Endothelial cell of umbilical vein (primary cell): Measurements from ENCODE around the gene CBX6. TPM values are rescaled to one million over a fixed set of nuclear protein-coding genes. Genes with fewer than 3 reads are reported as not detected.

ENCODE experiments used
- BruUV-seq: library from RNA; stranded (reverse); fragments of 400-500 nt; replicated peaks from 2 replicates; lab custom pipeline; 2021; lab: Mats Ljungman, UMichigan
- CTCF ChIA-PET: fragments of 300-600, 350-600 bp; sonication (Branson Sonifier 250); formaldehyde crosslinking; loops from one replicate; lab custom pipeline; 2021; ENCODE audit warnings: antibody characterized with exemption, inconsistent platforms; lab: Charles Lee
- POLR2A ChIA-PET: fragments of 300-600, 350-600 bp; sonication (Branson Sonifier 250); formaldehyde crosslinking; loops from one replicate; lab custom pipeline; 2021; ENCODE audit warnings: antibody characterized with exemption, inconsistent platforms; lab: Charles Lee
- DNase-seq: peaks from one replicate; pipeline ENCODE4 v3.0.0-alpha.2; 2011; ENCODE audit warnings: low read depth, low spot score
- FAIRE-seq: peaks from 2 replicates; lab custom pipeline; 2011; peaks lifted over from hg19 to GRCh38; lab: Jason Lieb, UNC
- H2AFZ ChIP-seq: 2 replicates; pipeline ENCODE4 v1.6.0; 2012; ENCODE audit warnings: low read depth, low read length, control low read depth, inconsistent platforms
- H3K27ac ChIP-seq: 2 replicates; pipeline ENCODE4 v1.5.1; 2011; ENCODE audit warnings: low read depth, mild to moderate bottlenecking, control low read depth, low read length, moderate library complexity; ENCODE audit not compliant: insufficient read depth
- H3K27me3 ChIP-seq, 2 experiments: 2 replicates each; pipeline versions ENCODE4 v1.6.0 to v1.6.1; 2011; ENCODE audit warnings: low read length in 2 of 2, mixed read lengths in 1 of 2; ENCODE audit not compliant: control insufficient read depth in 2 of 2, insufficient read depth in 2 of 2
- H3K36me3 ChIP-seq, 2 experiments: 2 replicates in 1 of 2; 3 replicates in 1 of 2; pipeline ENCODE4 v1.5.1; 2011; ENCODE audit warnings: low read length in 2 of 2, mild to moderate bottlenecking in 1 of 2, moderate library complexity in 1 of 2; ENCODE audit not compliant: control insufficient read depth in 2 of 2, insufficient read depth in 2 of 2; ENCODE audit errors: extremely low read depth in 1 of 2
- H3K4me1 ChIP-seq: 3 replicates; pipeline ENCODE4 v1.5.1; 2011; ENCODE audit warnings: mild to moderate bottlenecking, low read length; ENCODE audit not compliant: control insufficient read depth, insufficient read depth; ENCODE audit errors: extremely low read depth
- H3K4me2 ChIP-seq: 2 replicates; pipeline ENCODE4 v1.6.1; 2011; ENCODE audit warnings: low read length, control low read depth, mixed read lengths; ENCODE audit not compliant: insufficient read depth
- H3K4me3 ChIP-seq, 3 experiments: fragments of 200-600 bp in 1 of 3; sonication (generic), shearing (Covaris generic) in 1 of 3; replicated peaks in 1 of 3; 2 replicates each; pipeline ENCODE4 v1.5.1; 2011 to 2016; ENCODE audit warnings: control low read depth in 3 of 3, low read length in 3 of 3, mild to moderate bottlenecking in 2 of 3, inconsistent platforms in 1 of 3, low read depth in 1 of 3, moderate library complexity in 1 of 3; ENCODE audit not compliant: insufficient read depth in 1 of 3
- H3K79me2 ChIP-seq: 2 replicates; pipeline ENCODE4 v1.6.0; 2012; ENCODE audit warnings: low read length, inconsistent platforms; ENCODE audit not compliant: control insufficient read depth, insufficient read depth
- H3K9ac ChIP-seq: replicated peaks from 2 replicates; pipeline ENCODE3; 2011; ENCODE audit warnings: low read length, control low read depth; ENCODE audit not compliant: insufficient read depth; ENCODE audit errors: extremely low read depth
- H3K9me1 ChIP-seq: replicated peaks from 3 replicates; pipeline ENCODE4 v1.6.0; 2011; ENCODE audit warnings: mild to moderate bottlenecking, low read length; ENCODE audit not compliant: control insufficient read depth, insufficient read depth; ENCODE audit errors: extremely low read depth
- H3K9me3 ChIP-seq: replicated peaks from 2 replicates; pipeline ENCODE4 v1.5.1; 2012; ENCODE audit warnings: low read length, inconsistent platforms; ENCODE audit not compliant: control insufficient read depth, insufficient read depth
- H4K20me1 ChIP-seq: replicated peaks from 2 replicates; pipeline ENCODE3; 2011; ENCODE audit warnings: mild to moderate bottlenecking, low read length; ENCODE audit not compliant: control insufficient read depth, insufficient read depth; ENCODE audit errors: extremely low read depth
- CTCF ChIP-seq, 2 donors: IDR thresholded peaks; 1 replicate in 1 of 2; 2 replicates in 1 of 2; pipeline ENCODE4 v1.5.1; 2011; ENCODE audit warnings: low read length in 2 of 2, mild to moderate bottlenecking in 2 of 2, moderate library complexity in 2 of 2, control low read depth in 1 of 2, inconsistent platforms in 1 of 2, low read depth in 1 of 2; ENCODE audit not compliant: insufficient read depth in 1 of 2; ENCODE audit errors: extremely low read depth in 1 of 2
- EZH2 ChIP-seq: IDR thresholded peaks from 2 replicates; pipeline ENCODE4 v1.6.1; 2012; ENCODE audit warnings: borderline replicate concordance, low read depth, mild to moderate bottlenecking, moderate library complexity, low read length, inconsistent platforms; ENCODE audit not compliant: severe bottlenecking
- FOS ChIP-seq: IDR thresholded peaks from 2 replicates; pipeline ENCODE4 v1.6.1; 2011; ENCODE audit warnings: mild to moderate bottlenecking, low read length, moderate library complexity, borderline replicate concordance; ENCODE audit not compliant: insufficient read depth
- GATA2 ChIP-seq: IDR thresholded peaks from 2 replicates; pipeline ENCODE4 v1.7.0; 2011; ENCODE audit warnings: low read depth, mild to moderate bottlenecking, moderate library complexity, mixed read lengths, low read length; ENCODE audit not compliant: insufficient read length, insufficient read depth
- JUN ChIP-seq: IDR thresholded peaks from 2 replicates; pipeline ENCODE4 v1.6.1; 2011; ENCODE audit warnings: borderline replicate concordance, low read depth; ENCODE audit not compliant: insufficient read length, insufficient read depth
- MAX ChIP-seq: IDR thresholded peaks from 2 replicates; pipeline ENCODE4 v1.6.1; 2011; ENCODE audit not compliant: insufficient read depth, insufficient read length
- MYC ChIP-seq: IDR thresholded peaks from one replicate; pipeline ENCODE4 v1.6.1; 2011; ENCODE audit warnings: mild to moderate bottlenecking, low read depth, low read length
- POLR2A ChIP-seq: IDR thresholded peaks from 2 replicates; pipeline ENCODE4 v1.6.1; 2012; ENCODE audit warnings: low read depth, mild to moderate bottlenecking, control low read depth, low read length
- POLR2AphosphoS5 ChIP-seq: IDR thresholded peaks from 2 replicates; pipeline ENCODE4 v1.6.1; 2012; ENCODE audit warnings: low read depth, mild to moderate bottlenecking, control low read depth, low read length, moderate library complexity; ENCODE audit not compliant: insufficient read depth
- dilution Hi-C: fragments of 300-500 bp; cut with MboI; formaldehyde crosslinking; loops from one replicate; pipeline ENCODE4 v1.15.0; 2019; ENCODE audit warnings: low sequenced_read_pairs; ENCODE audit not compliant: extremely low pct_ligation_motif_present
- intact Hi-C: fragments of 100-400 bp; cut with micrococcal nuclease; formaldehyde crosslinking; loops from one replicate; pipeline ENCODE4 v1.10.0; 2022
- polyA plus RNA-seq, 4 experiments: library from polyadenylated mRNA; depleted of rRNA in 3 of 4; stranded (reverse) in 3 of 4; unstranded in 1 of 4; fragments of >200 nt; gene quantifications; 2 replicates each; pipeline versions ENCODE4 v1.2.1 to v1.2.3, GENCODE V29; 2011 to 2012; ENCODE audit warnings: missing spikeins in 1 of 4
- total RNA-seq: library from RNA; stranded (reverse); gene quantifications from 2 replicates; pipeline ENCODE4 v1.2.3, GENCODE V29; 2021

The CBX6 gene
- total and polyA plus RNA-seq, 2 donors (not counting 3 experiments of a cell fraction or from before 2014, with no cell fraction given): 14.9 to 62.6 TPM

- DNase-seq (no peak), FAIRE-seq (no peak)
- Histone ChIP-seq H3K4me1 (peaks cover 30% of the 10 kb centered on the region), H3K9ac (no peak overlapping the region), H3K9me1 (no peaks in the 10 kb centered on the region), H3K4me2 (no peak overlapping the region), H4K20me1 (no peaks in the 10 kb centered on the region), H3K27ac (no peak overlapping the region), H3K9me3 (no peaks in the 10 kb centered on the region), H3K79me2 (peaks cover 21% of the 10 kb centered on the region), H2AFZ (no peak overlapping the region), H3K36me3 (peaks cover 3 to 5% of the 10 kb centered on the region in 2 experiments), H3K4me3 (no peak overlapping the region), H3K27me3 (no peaks in the 10 kb centered on the region)
- POLR2A ChIA-PET: no interaction called here
- dilution Hi-C loops (no loop called here), intact Hi-C loops (no loop called here)
- no peak for TF ChIP-seq JUN
- TF ChIP-seq MAX: no peak
- no peak for TF ChIP-seq POLR2A
- TF ChIP-seq GATA2: no peak
- TF ChIP-seq FOS: no peak
- TF ChIP-seq CTCF (IDR thresholded peaks at IDR 0.05; ENCODE audit: extremely low read depth in 1 of 2, insufficient read depth in 1 of 2, low read depth in 1 of 2, low read length in 2 of 2): no peak
- no peak for TF ChIP-seq EZH2
- TF ChIP-seq MYC: no peak
- no peak for TF ChIP-seq POLR2AphosphoS5
- CTCF ChIA-PET: interaction anchor here (6.0 to 7.0 kb wide), 2 partner anchors 98 to 136 kb away, joined by 131 to 160 read pairs; no protein-coding TSS in a partner anchor
- BruUV-seq: no TSS peak
Measured at GRCh38 chr22:38867124-38867455, 4.9 kb downstream of the CBX6 start.
